ENCODE measurements around the gene DTX4. TPM values are rescaled to one million over a fixed set of nuclear protein-coding genes. Genes with fewer than 3 reads are reported as not detected.
"Not testable (repeated sequence)": the region's sequence is repeated elsewhere in the genome, so short reads cannot be mapped to it uniquely, and the experiment has no call there.

Gene DTX4
- total RNA-seq (10 to 100 TPM in 1 of 2 donors, 1 to 10 TPM in 1; 4.5 to 10.2 TPM), polyA plus RNA-seq (ENCODE audit: insufficient read depth, low read depth, low replicate concordance) (6.1 TPM)
- long read RNA-seq, donor 1, full-length matches to known transcripts, result 5 of 5 reads
- long read RNA-seq, donor 1, partial matches to known transcripts, result 0 of 5 reads
- long read RNA-seq, donor 1, other reads (novel, unspliced or antisense), result 0 of 5 reads
- long read RNA-seq, donor 2, full-length matches to known transcripts, result 2 of 30 reads
- long read RNA-seq, donor 2, partial matches to known transcripts, result 28 of 30 reads
- long read RNA-seq, donor 2, other reads (novel, unspliced or antisense), result 0 of 30 reads

DNA sequence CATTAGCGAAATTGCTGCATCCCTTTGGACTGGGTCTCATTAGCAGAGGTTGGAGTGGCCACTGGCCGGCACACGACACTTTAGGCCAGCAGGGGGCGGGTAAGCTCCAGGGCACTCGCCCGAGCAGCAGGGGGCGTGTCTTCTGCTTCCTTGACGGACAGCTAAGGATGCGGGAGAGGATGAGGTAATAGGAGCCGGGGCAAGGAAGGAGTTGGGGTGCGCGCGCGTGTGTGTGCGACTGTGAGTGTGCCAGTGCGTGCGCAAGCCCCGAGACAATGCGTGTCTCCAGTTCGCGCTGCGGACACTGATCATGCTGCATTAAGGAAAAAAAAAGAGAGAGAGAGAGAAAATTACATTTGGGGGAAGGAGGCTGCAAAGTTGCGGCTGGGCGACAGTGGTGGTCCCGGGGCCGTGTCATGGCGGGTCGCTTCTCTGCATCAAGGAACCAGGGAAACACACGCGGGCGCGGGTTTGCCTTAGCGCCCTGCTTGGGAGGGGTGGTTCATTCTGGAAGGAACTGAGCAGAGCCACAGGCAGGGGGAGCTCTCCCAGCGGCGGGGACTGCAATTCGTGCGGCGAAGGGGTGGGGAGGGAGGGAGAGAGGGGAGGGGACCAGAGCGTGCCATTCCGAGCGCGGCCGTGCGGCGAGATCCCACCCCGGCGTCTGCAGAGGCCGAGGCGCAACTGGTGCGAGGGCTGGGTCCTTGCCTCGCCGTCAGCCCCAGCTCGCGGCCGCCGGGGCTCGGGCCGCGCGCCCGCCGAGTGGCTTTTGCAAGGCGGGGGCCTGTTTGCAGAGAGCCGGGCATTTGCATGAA, at the start of gene DTX4:
Gene DTX4, plus strand, starts transcription at position 625 of the 815 bp plus-strand sequence. CDS start 464 bp downstream, outside the sequence.
- intact Hi-C loops (cut with DNase I; ENCODE audit: low total_unique reads), result loop anchor here (5.0 to 10.0 kb wide), 2 partner anchors 36 to 113 kb away; no protein-coding TSS in a partner anchor
- peak within 1 kb of the TSS; percentile 37 to 68 for H3K27ac ChIP-seq
- peaks cover 21% of the 10 kb centered on the region for H3K4me1 ChIP-seq
- no peaks in the 10 kb centered on the region for H3K36me3 ChIP-seq (ENCODE audit: low read depth, missing control alignments)
- peak within 1 kb of the TSS; percentile 69 to 70 for H3K4me3 ChIP-seq
- WGBS, 2 donors, result 1% methylated on average over 33 to 38 of the region's 64 CpGs
- TF ChIP-seq, protein P1, sequence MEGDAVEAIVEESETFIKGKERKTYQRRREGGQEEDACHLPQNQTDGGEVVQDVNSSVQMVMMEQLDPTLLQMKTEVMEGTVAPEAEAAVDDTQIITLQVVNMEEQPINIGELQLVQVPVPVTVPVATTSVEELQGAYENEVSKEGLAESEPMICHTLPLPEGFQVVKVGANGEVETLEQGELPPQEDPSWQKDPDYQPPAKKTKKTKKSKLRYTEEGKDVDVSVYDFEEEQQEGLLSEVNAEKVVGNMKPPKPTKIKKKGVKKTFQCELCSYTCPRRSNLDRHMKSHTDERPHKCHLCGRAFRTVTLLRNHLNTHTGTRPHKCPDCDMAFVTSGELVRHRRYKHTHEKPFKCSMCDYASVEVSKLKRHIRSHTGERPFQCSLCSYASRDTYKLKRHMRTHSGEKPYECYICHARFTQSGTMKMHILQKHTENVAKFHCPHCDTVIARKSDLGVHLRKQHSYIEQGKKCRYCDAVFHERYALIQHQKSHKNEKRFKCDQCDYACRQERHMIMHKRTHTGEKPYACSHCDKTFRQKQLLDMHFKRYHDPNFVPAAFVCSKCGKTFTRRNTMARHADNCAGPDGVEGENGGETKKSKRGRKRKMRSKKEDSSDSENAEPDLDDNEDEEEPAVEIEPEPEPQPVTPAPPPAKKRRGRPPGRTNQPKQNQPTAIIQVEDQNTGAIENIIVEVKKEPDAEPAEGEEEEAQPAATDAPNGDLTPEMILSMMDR (IDR thresholded peaks at IDR 0.05), result peak; percentile 83 to 97 (median 95)
- TF ChIP-seq POLR2A (IDR thresholded peaks at IDR 0.05), result no peak
- H3K27me3 ChIP-seq, result no peaks in the 10 kb centered on the region
- DNase-seq, result peak; percentile 97
- no peaks in the 10 kb centered on the region for H3K9me3 ChIP-seq

DNA sequence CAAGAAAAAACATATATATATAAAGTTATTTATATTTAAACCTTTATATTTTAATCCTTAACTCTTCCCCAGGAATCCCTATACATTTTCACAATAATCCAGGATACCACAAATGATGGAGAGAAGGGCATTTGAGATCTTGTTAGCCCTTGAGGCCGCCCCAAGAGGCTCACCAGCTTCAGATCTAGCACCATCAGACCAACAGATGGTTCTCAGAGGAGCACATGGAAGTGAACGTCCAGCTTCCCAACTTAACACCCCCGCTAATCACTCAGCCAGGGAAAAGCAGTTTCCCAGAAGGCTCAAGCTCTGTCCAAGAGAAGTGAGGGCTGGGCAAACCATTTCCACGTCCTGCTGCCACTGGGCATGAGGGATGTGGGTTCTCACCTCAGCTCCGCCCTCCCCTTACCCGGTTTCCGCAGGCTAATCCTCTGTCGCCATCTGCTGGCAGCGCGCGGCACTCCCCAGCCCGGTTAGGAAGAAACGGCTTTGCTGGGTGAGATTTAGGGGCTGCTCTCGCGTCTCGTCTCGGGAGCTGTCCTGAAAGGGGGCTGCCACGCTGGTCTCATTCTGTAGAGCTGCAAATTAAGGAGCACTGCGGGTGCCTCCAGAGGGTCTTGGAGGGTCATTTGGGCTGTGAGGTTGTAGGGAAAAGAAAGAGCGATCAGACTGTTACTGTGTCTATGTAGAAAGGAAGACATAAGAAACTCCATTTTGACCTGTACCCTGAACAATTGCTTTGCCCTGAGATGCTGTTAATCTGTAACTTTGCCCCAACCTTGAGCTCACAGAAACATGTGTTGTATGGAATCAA, 36.1 kb upstream of the DTX4 start:
- 10 to 15% methylated on average over 17 to 20 of the region's 20 CpGs for WGBS, 2 donors
- peak; percentile 92 for DNase-seq
- intact Hi-C loops (cut with DNase I; ENCODE audit: low total_unique reads), result no loop called here
- Histone ChIP-seq H3K27me3 (no peaks in the 10 kb centered on the region), H3K4me3 (peak overlapping the region in 1 of 2 donors; percentile 30), H3K9me3 (no peaks in the 10 kb centered on the region), H3K4me1 (no peaks in the 10 kb centered on the region), H3K36me3 (ENCODE audit: low read depth, missing control alignments) (no peaks in the 10 kb centered on the region), H3K27ac (peak overlapping the region; percentile 4 to 58)
- TF ChIP-seq POLR2A (IDR thresholded peaks at IDR 0.05), result no peak
- TF ChIP-seq, protein P1 (IDR thresholded peaks at IDR 0.05), result peak; percentile 72 to 94 (median 87)

DNA sequence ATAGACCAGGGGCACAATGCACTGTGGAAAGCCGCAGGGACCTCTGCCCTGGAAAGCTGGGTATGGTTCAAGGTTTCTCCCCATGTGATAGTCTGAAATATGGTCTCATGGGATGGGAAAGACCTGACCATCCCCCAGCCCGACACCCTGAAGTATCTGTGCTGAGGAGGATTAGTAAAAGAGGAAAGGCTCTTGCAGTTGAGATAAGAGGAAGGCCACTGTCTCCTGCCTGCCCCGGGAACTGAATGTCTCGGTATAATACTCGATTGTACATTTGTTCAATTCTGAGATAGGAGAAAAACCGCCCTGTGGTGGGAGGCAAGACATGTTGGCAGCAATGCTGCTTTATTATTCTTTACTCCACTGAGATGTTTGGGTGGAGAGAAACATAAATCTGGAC, 35.4 kb upstream of the DTX4 start:
- H3K4me1 ChIP-seq; H3K4me3 ChIP-seq; intact Hi-C loops (cut with DNase I; ENCODE audit: low total_unique reads); H3K9me3 ChIP-seq; H3K36me3 ChIP-seq (ENCODE audit: low read depth, missing control alignments); H3K27me3 ChIP-seq: not testable (repeated sequence)
- peak overlapping the region; percentile 4 to 58 for H3K27ac ChIP-seq
- peak; percentile 84 for DNase-seq
- 41% methylated on average over 6 of the region's 6 CpGs for WGBS, 2 donors

DNA sequence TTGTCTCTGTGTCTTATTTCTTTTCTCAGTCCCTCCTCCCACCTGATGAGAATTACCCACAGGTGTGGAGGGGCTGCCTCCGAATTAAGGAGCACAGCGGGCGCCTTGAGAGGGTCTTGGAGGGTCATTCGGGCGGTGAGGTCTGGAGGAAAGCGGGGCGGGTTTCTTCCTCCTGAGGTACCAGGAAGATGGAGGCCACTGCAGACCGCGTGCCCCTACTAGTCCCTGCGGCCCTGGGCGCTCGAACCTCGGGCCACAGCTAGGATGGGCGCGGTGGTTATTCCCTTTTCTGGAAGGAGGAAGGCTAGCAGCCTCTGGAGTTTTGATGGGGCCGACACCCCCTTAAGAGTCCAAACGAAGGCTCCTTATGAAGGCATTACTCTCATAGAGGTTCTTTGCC, 34.7 kb upstream of the DTX4 start:
- no peak overlapping the region for H3K4me3 ChIP-seq
- no peaks in the 10 kb centered on the region for H3K4me1 ChIP-seq
- H3K27me3 ChIP-seq, result no peaks in the 10 kb centered on the region
- H3K27ac ChIP-seq, result peak overlapping the region; percentile 4 to 58
- no peaks in the 10 kb centered on the region for H3K9me3 ChIP-seq
- TF ChIP-seq POLR2A (IDR thresholded peaks at IDR 0.05), result no peak
- TF ChIP-seq, protein P1 (IDR thresholded peaks at IDR 0.05), result no peak
- 73 to 84% methylated on average over 13 to 17 of the region's 17 CpGs for WGBS, 2 donors
- DNase-seq, result no peak
- intact Hi-C loops (cut with DNase I; ENCODE audit: low total_unique reads), result no loop called here
- no peaks in the 10 kb centered on the region for H3K36me3 ChIP-seq (ENCODE audit: low read depth, missing control alignments)

Data from testis (tissue), 5 donors.